SK-N-SH (cell line): ENCODE data around the gene PRICKLE2. TPM values are rescaled to one million over a fixed set of nuclear protein-coding genes. Genes with fewer than 3 reads are reported as not detected.

Experiments
- CTCF ChIA-PET: fragments of 300-600, 350-600 bp; formaldehyde crosslinking; extraction: SDS; loops from one replicate; lab custom pipeline; 2021; lab: Yijun Ruan, JAX
- POLR2A ChIA-PET: fragments of 350-600 bp; sonication (Branson Sonifier 250); formaldehyde crosslinking; extraction: SDS; loops from one replicate; lab custom pipeline; 2020; ENCODE audit warnings: antibody characterized with exemption, inconsistent platforms; lab: Yijun Ruan, JAX
- DNase-seq: peaks from one replicate; pipeline ENCODE4 v3.0.0; 2012
- H2AFZ ChIP-seq: fragments of 200-600 bp; sonication (generic); 2 replicates; pipeline ENCODE4 v1.8.1; 2016; ENCODE audit warnings: antibody characterized with exemption, mild to moderate bottlenecking, low read depth
- H3F3A ChIP-seq: fragments of 200-600 bp; sonication (generic); replicated peaks from 2 replicates; pipeline ENCODE3; 2016; ENCODE audit warnings: antibody characterized with exemption, mild to moderate bottlenecking; ENCODE audit not compliant: insufficient read depth
- H3K27ac ChIP-seq, 2 experiments: fragments of 200-500 bp in 1 of 2; fragments of 200-600 bp in 1 of 2; sonication (Bioruptor generic) in 1 of 2; sonication (generic), shearing (Covaris generic) in 1 of 2; 2 replicates each; pipeline versions ENCODE4 v1.5.1 to v1.6.1; 2014 to 2016; ENCODE audit warnings: low read depth in 2 of 2, inconsistent platforms in 1 of 2, low read length in 1 of 2, mild to moderate bottlenecking in 1 of 2, mixed read lengths in 1 of 2
- H3K27me3 ChIP-seq: fragments of 200-600 bp; sonication (generic), shearing (Covaris generic); 2 replicates; pipeline ENCODE4 v1.6.1; 2016; ENCODE audit warnings: mixed run types; ENCODE audit not compliant: insufficient read depth
- H3K36me3 ChIP-seq, 2 experiments: fragments of 200-500 bp in 1 of 2; fragments of 200-600 bp in 1 of 2; sonication (Bioruptor generic) in 1 of 2; sonication (generic) in 1 of 2; replicated peaks in 1 of 2; 2 replicates each; pipeline versions ENCODE3 to v1.5.1; 2014 to 2016; ENCODE audit warnings: low read length in 1 of 2, mild to moderate bottlenecking in 1 of 2; ENCODE audit not compliant: insufficient read depth in 2 of 2, control insufficient read depth in 1 of 2
- H3K4me1 ChIP-seq, 2 experiments: fragments of 200-500 bp in 1 of 2; fragments of 200-600 bp in 1 of 2; sonication (Bioruptor generic) in 1 of 2; sonication (generic), shearing (Covaris generic) in 1 of 2; 2 replicates each; pipeline versions ENCODE4 v1.5.1 to v1.6.1; 2014 to 2016; ENCODE audit warnings: low read depth in 1 of 2, low read length in 1 of 2, mixed run types in 1 of 2; ENCODE audit not compliant: insufficient read depth in 2 of 2, control insufficient read depth in 1 of 2
- H3K4me2 ChIP-seq: fragments of 200-600 bp; sonication (generic), shearing (Covaris generic); 2 replicates; pipeline ENCODE4 v1.6.1; 2017; ENCODE audit warnings: mixed run types
- H3K4me3 ChIP-seq, 2 experiments: fragments of 200-500 bp in 1 of 2; fragments of 200-600 bp in 1 of 2; sonication (Bioruptor generic) in 1 of 2; sonication (generic), shearing (Covaris generic) in 1 of 2; 2 replicates each; pipeline versions ENCODE4 v1.5.1 to v1.8.1; 2014 to 2016; ENCODE audit warnings: low read depth in 2 of 2, inconsistent platforms in 1 of 2, low read length in 1 of 2, mild to moderate bottlenecking in 1 of 2, mixed read lengths in 1 of 2, moderate library complexity in 1 of 2
- H3K79me2 ChIP-seq: fragments of 200-600 bp; sonication (generic); 2 replicates; pipeline ENCODE4 v1.8.1; 2017; ENCODE audit warnings: mild to moderate bottlenecking; ENCODE audit not compliant: insufficient read depth
- H3K9ac ChIP-seq: fragments of 200-600 bp; sonication (generic); 2 replicates; pipeline ENCODE4 v1.6.1; 2017; ENCODE audit warnings: mixed run types
- H3K9me2 ChIP-seq: fragments of 200-600 bp; sonication (generic); 2 replicates; pipeline ENCODE4 v1.6.1; 2017; ENCODE audit warnings: mixed run types
- H3K9me3 ChIP-seq: fragments of 200-600 bp; sonication (generic); 2 replicates; pipeline ENCODE4 v1.6.1; 2017; ENCODE audit warnings: mixed run types, mild to moderate bottlenecking, moderate library complexity
- H4K20me1 ChIP-seq: fragments of 200-600 bp; sonication (generic); 2 replicates; pipeline ENCODE4 v1.6.1; 2017; ENCODE audit warnings: mild to moderate bottlenecking, mixed run types; ENCODE audit not compliant: insufficient read depth
- CHD2 ChIP-seq: fragments of 150-350 bp; IDR thresholded peaks from 2 replicates; pipeline ENCODE4 v1.6.1; 2018; ENCODE audit warnings: low read length; ENCODE audit not compliant: partially characterized antibody
- CTCF ChIP-seq: fragments of 200-600 bp; sonication (generic); IDR thresholded peaks from 2 replicates; pipeline ENCODE4 v1.6.1; 2017; ENCODE audit warnings: antibody characterized with exemption, mild to moderate bottlenecking, moderate library complexity
- FOXM1 ChIP-seq: IDR thresholded peaks from 2 replicates; pipeline ENCODE4 v1.4.0; 2012; ENCODE audit warnings: low read depth, mild to moderate bottlenecking
- GATA2 ChIP-seq: sonication (generic); formaldehyde crosslinking; IDR thresholded peaks from 2 replicates; pipeline ENCODE4 v1.5.0; 2020; ENCODE audit warnings: mild to moderate bottlenecking, missing genetic modification reagents
- MAX ChIP-seq: IDR thresholded peaks from 2 replicates; pipeline ENCODE4 v1.4.0; 2012; ENCODE audit warnings: low read depth
- NFIC ChIP-seq: IDR thresholded peaks from 2 replicates; pipeline ENCODE4 v1.4.0; 2012; ENCODE audit warnings: borderline replicate concordance
- WGBS: methylation state at CpG from one replicate; pipeline ENCODE4 v1.1.6; 2017; ENCODE audit warnings: low lambda C conversion rate; 5-methylcytosine and 5-hydroxymethylcytosine counted together
- polyA plus RNA-seq, 3 experiments: library from polyadenylated mRNA; depleted of rRNA; stranded (reverse); fragments of >200 nt; gene quantifications; 2 replicates each; pipeline ENCODE4 v1.2.3, GENCODE V29; 2012

PRICKLE2 gene
- polyA plus RNA-seq, 1 of the 3 experiments (the other 2 are of a cell fraction), result 0.67 TPM

- Histone ChIP-seq H3K9me3 (no peaks in the 10 kb centered on the region), H3K36me3 (peaks cover 0 to 5% of the 10 kb centered on the region in 2 experiments), H3F3A (peaks cover 3% of the 10 kb centered on the region)
- CTCF ChIA-PET, result no interaction called here
- no peak for DNase-seq
- TF ChIP-seq NFIC, result no peak
- TF ChIP-seq FOXM1, result no peak
- TF ChIP-seq, all 33 proteins: peak for 0
- POLR2A ChIA-PET, result no interaction called here
- no peak overlapping the region for H2AFZ ChIP-seq
- H3K4me2 ChIP-seq, result no peak overlapping the region
- H3K27ac ChIP-seq, result no peak overlapping the region
- no peaks in the 10 kb centered on the region for H3K9me2 ChIP-seq
- no peak overlapping the region for H3K4me3 ChIP-seq
- peaks cover 0 to 20% of the 10 kb centered on the region in 2 experiments; a peak in 2 of 4 replicates for H3K4me1 ChIP-seq
- no peaks in the 10 kb centered on the region for H3K79me2 ChIP-seq
- H3K27me3 ChIP-seq, result no peaks in the 10 kb centered on the region
- H3K9ac ChIP-seq, result no peak overlapping the region
- H4K20me1 ChIP-seq, result no peaks in the 10 kb centered on the region
These were observed 154.6 kb downstream of the PRICKLE2 start for GRCh38 chr3:64070704-64071103.

DNA sequence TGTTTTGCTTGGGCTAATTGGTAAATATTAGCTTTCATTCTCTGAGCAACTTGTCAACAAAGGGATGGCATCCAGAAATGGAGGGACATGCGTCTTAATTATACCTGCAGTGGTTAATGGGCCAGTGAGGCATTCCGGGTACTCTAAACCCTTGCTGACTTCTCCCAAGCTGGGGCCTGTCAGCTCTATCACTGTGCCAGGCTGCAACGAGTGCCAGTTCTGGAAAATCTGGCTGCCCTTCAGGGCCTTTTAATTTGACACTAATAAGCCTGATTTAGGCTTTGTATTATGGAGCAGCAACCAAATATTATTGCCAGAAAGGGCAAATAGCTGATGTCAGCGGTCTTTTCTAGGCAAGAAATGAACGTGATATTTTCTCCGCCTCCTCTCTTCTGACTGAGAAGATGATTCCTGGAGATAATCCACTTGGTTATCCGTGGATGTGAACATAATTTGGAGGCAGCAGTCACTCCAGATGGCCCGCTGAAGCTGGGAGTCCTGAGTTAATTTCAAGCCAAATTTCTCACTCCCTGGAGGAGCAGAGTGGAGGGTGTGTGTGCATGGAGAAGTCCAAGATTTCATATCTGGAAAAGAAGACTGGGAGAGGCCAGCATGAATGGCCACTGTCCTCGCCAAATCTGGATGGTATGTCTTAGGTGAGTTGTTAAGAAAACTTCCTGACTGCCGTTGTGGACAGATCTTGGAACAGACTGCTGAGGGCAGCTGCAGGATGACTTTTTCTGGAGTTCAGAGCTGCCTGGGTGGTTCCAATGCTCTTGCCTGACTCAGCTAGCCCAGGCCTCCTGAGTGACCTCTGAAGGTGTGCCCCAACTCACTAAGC, 157.5 kb downstream of the PRICKLE2 start:
- Histone ChIP-seq H4K20me1 (no peaks in the 10 kb centered on the region), H3F3A (peaks cover 3% of the 10 kb centered on the region), H3K27me3 (no peaks in the 10 kb centered on the region), H3K9me3 (no peaks in the 10 kb centered on the region), H3K4me1 (peaks cover 0 to 9% of the 10 kb centered on the region in 2 experiments; a peak in 2 of 4 replicates), H3K4me2 (no peak overlapping the region), H3K9me2 (no peaks in the 10 kb centered on the region), H3K4me3 (no peak overlapping the region), H2AFZ (no peak overlapping the region), H3K79me2 (no peaks in the 10 kb centered on the region), H3K9ac (no peak overlapping the region), H3K36me3 (peaks cover 0 to 5% of the 10 kb centered on the region in 2 experiments), H3K27ac (no peak overlapping the region; a peak in 1 of 4 replicates)
- no peak for DNase-seq
- POLR2A ChIA-PET, result no interaction called here
- WGBS, result 53% methylated on average over 9 of the region's 10 CpGs
- CTCF ChIA-PET, result interaction anchor here (0.6 to 1.3 kb wide), 3 partner anchors 37 to 140 kb away, joined by 3 to 4 read pairs (median 3); no protein-coding TSS in a partner anchor
- no peak for TF ChIP-seq CTCF
- TF ChIP-seq GATA2 (CRISPR knock-in tag), result peak; percentile 22; the same call in 1 of the 2 replicates
- no peak for TF ChIP-seq CHD2

GRCh38 chr3:64064804-64065203, 160.5 kb downstream of the PRICKLE2 start:
- Histone ChIP-seq H3K79me2 (no peaks in the 10 kb centered on the region), H3K36me3 (no peaks in the 10 kb centered on the region), H3K4me3 (no peak overlapping the region), H3K9ac (no peak overlapping the region), H3K9me2 (no peaks in the 10 kb centered on the region), H3K27me3 (no peaks in the 10 kb centered on the region), H3K4me2 (no peak overlapping the region), H2AFZ (no peak overlapping the region), H4K20me1 (no peaks in the 10 kb centered on the region), H3K9me3 (no peaks in the 10 kb centered on the region), H3K27ac (no peak overlapping the region), H3F3A (peaks cover 3% of the 10 kb centered on the region), H3K4me1 (peaks cover 0 to 9% of the 10 kb centered on the region in 2 experiments; a peak in 2 of 4 replicates)
- TF ChIP-seq MAX, result no peak
- ChIA-PET POLR2A (no interaction called here), CTCF (no interaction called here)
- 85% methylated on average over 2 of the region's 2 CpGs for WGBS
- DNase-seq, result no peak
